ENCODE data around the gene AQP12B.

Gene AQP12B

GRCh38 chr2:240713928-240714746 is 31.5 kb upstream of the AQP12B start:
- no peak for TF ChIP-seq POLR2A (IDR thresholded peaks at IDR 0.05; ENCODE audit: low read depth, low read length)
- FAIRE-seq = no peak
- DNase-seq (ENCODE audit: insufficient read length, low spot score) = no peak

- no peak for DNase-seq (ENCODE audit: insufficient read length, low spot score)
- TF ChIP-seq POLR2A (IDR thresholded peaks at IDR 0.05; ENCODE audit: low read depth, low read length) = no peak
These were observed 30.6 kb upstream of the AQP12B start for GRCh38 chr2:240713071-240713927.

GRCh38 chr2:240712121-240712520 is 29.4 kb upstream of the AQP12B start:
- FAIRE-seq (no peak), DNase-seq (ENCODE audit: insufficient read length, low spot score) (no peak)
- no peak for TF ChIP-seq POLR2A (IDR thresholded peaks at IDR 0.05; ENCODE audit: low read depth, low read length)

More at GRCh38 chr2:240713071-240713927, 30.6 kb upstream of the AQP12B start:
- FAIRE-seq = no peak

- DNase-seq (ENCODE audit: insufficient read length, low spot score) (no peak), FAIRE-seq (no peak)
- TF ChIP-seq POLR2A (IDR thresholded peaks at IDR 0.05; ENCODE audit: low read depth, low read length) = no peak
These were observed 29.0 kb upstream of the AQP12B start for GRCh38 chr2:240711701-240712100.

- DNase-seq (ENCODE audit: insufficient read length, low spot score) (no peak), FAIRE-seq (no peak)
- no peak for TF ChIP-seq POLR2A (IDR thresholded peaks at IDR 0.05; ENCODE audit: low read depth, low read length)
These were observed 28.6 kb upstream of the AQP12B start for GRCh38 chr2:240711296-240711695.

GRCh38 chr2:240708457-240708856 is 25.8 kb upstream of the AQP12B start:
- TF ChIP-seq POLR2A (IDR thresholded peaks at IDR 0.05; ENCODE audit: low read depth, low read length) = no peak
- DNase-seq (ENCODE audit: insufficient read length, low spot score) (no peak), FAIRE-seq (no peak)

GRCh38 chr2:240707821-240708220 is 25.1 kb upstream of the AQP12B start:
- DNase-seq (ENCODE audit: insufficient read length, low spot score) (no peak), FAIRE-seq (no peak)
- TF ChIP-seq POLR2A (IDR thresholded peaks at IDR 0.05; ENCODE audit: low read depth, low read length) = no peak

GRCh38 chr2:240707043-240707756 is 24.5 kb upstream of the AQP12B start:
- no peak for DNase-seq (ENCODE audit: insufficient read length, low spot score)
- no peak for FAIRE-seq
- TF ChIP-seq POLR2A (IDR thresholded peaks at IDR 0.05; ENCODE audit: low read depth, low read length) = no peak

- TF ChIP-seq POLR2A (IDR thresholded peaks at IDR 0.05; ENCODE audit: low read depth, low read length) = no peak
- DNase-seq (ENCODE audit: insufficient read length, low spot score) (no peak), FAIRE-seq (no peak)
These were observed 22.6 kb upstream of the AQP12B start for GRCh38 chr2:240705204-240705791.

- TF ChIP-seq POLR2A (IDR thresholded peaks at IDR 0.05; ENCODE audit: low read depth, low read length) = no peak
- DNase-seq (ENCODE audit: insufficient read length, low spot score) (no peak), FAIRE-seq (no peak)
These were observed 22.0 kb upstream of the AQP12B start for GRCh38 chr2:240704651-240705050.

- FAIRE-seq = no peak
- TF ChIP-seq POLR2A (IDR thresholded peaks at IDR 0.05; ENCODE audit: low read depth, low read length) = no peak
These were observed 21.0 kb upstream of the AQP12B start for GRCh38 chr2:240703417-240704341.

GRCh38 chr2:240702640-240703011 is 19.9 kb upstream of the AQP12B start:
- TF ChIP-seq POLR2A (IDR thresholded peaks at IDR 0.05; ENCODE audit: low read depth, low read length) = no peak
- DNase-seq (ENCODE audit: insufficient read length, low spot score) = no peak
- no peak for FAIRE-seq

More at GRCh38 chr2:240703417-240704341, 21.0 kb upstream of the AQP12B start:
- peak; percentile 47 for DNase-seq (ENCODE audit: insufficient read length, low spot score)
